Measurements from ENCODE around the gene DRAP1. TPM values are rescaled to one million over a fixed set of nuclear protein-coding genes. Genes with fewer than 3 reads are reported as not detected.

DRAP1 gene
- total RNA-seq, 2 experiments from 2014 or later, result 111 to 158 TPM

DNA sequence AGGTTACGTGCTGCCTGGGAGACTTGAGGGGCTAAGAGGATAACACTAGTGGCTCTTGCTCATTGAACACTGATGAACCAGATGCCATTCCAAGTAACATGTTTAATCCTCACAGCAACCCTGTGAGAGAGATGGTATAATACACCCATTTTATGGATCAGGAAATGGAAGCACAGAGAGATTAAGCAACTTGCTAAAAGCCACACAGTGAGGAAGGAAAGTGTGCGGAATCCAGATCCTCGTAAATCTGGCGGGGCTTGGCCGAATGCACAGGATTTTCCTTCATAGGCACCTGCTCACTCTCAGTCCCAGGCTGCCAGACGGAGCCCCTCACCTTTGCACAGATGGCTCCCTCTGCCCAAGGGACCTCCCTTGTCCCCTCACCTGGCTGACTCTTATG, 11.3 kb upstream of the DRAP1 start:
- Mint-ChIP-seq H3K36me3 (ENCODE audit: low read depth) (no peaks in the 10 kb centered on the region), H3K4me1 (peaks cover 3% of the 10 kb centered on the region), H3K27ac (no peak overlapping the region), H3K4me3 (no peak overlapping the region), H3K27me3 (peaks cover 2% of the 10 kb centered on the region), H3K9me3 (ENCODE audit: low read depth) (no peaks in the 10 kb centered on the region)
- ChIA-PET CTCF (interaction anchor here (1.2 to 2.1 kb wide), 4 partner anchors 10 to 114 kb away, joined by 4 to 7 read pairs (median 6); partner anchors contain the start of gene CCDC85B), POLR2A (no interaction called here)
- DNase-seq, result no peak
- ATAC-seq, result no peak
- intact Hi-C loops (cut with DNase I, micrococcal nuclease), result no loop called here

- DNase-seq (no peak), ATAC-seq (no peak)
- H3K4me3 Mint-ChIP-seq, result no peak overlapping the region
- H3K36me3 Mint-ChIP-seq (ENCODE audit: low read depth), result no peaks in the 10 kb centered on the region
- no peak overlapping the region for H3K27ac Mint-ChIP-seq
- H3K4me1 Mint-ChIP-seq, result peaks cover 18% of the 10 kb centered on the region
- H3K9me3 Mint-ChIP-seq (ENCODE audit: low read depth), result no peaks in the 10 kb centered on the region
- CTCF ChIA-PET, result interaction anchor here (0.6 to 1.3 kb wide), 4 partner anchors 10 to 142 kb away, joined by 3 to 10 read pairs (median 4); partner anchors contain the start of gene FOSL1
- POLR2A ChIA-PET, result interaction anchor here (0.6 kb wide), 1 partner anchor 66 kb away, joined by 3 read pairs; no protein-coding TSS in a partner anchor
- intact Hi-C loops (cut with DNase I, micrococcal nuclease), result no loop called here
- peaks cover 2% of the 10 kb centered on the region for H3K27me3 Mint-ChIP-seq
These were observed 7.3 kb upstream of the DRAP1 start for GRCh38 chr11:65911682-65912568.

- no peak for ATAC-seq
- ChIA-PET POLR2A (interaction anchor here (0.6 kb wide), 1 partner anchor 18 kb away, joined by 5 read pairs; no protein-coding TSS in a partner anchor), CTCF (interaction anchor here (0.6 to 1.2 kb wide), 4 partner anchors 11 to 318 kb away, joined by 3 to 4 read pairs (median 3); no protein-coding TSS in a partner anchor)
- H3K9me3 Mint-ChIP-seq (ENCODE audit: low read depth), result no peaks in the 10 kb centered on the region
- intact Hi-C loops (cut with DNase I, micrococcal nuclease), result no loop called here
- no peak for DNase-seq
- peaks cover 23% of the 10 kb centered on the region for H3K4me1 Mint-ChIP-seq
- H3K27ac Mint-ChIP-seq, result no peak overlapping the region
- H3K36me3 Mint-ChIP-seq (ENCODE audit: low read depth), result no peaks in the 10 kb centered on the region
- H3K4me3 Mint-ChIP-seq, result no peak overlapping the region
- peaks cover 2% of the 10 kb centered on the region for H3K27me3 Mint-ChIP-seq
These were observed 6.4 kb upstream of the DRAP1 start for GRCh38 chr11:65912845-65913244.

- Mint-ChIP-seq H3K27ac (peak overlapping the region; percentile 3), H3K4me1 (peaks cover 22% of the 10 kb centered on the region), H3K27me3 (peaks cover 2% of the 10 kb centered on the region), H3K9me3 (ENCODE audit: low read depth) (no peaks in the 10 kb centered on the region), H3K36me3 (ENCODE audit: low read depth) (peaks cover 2% of the 10 kb centered on the region), H3K4me3 (no peak overlapping the region)
- DNase-seq, result no peak
- POLR2A ChIA-PET, result interaction anchor here (1.0 kb wide), 1 partner anchor 21 kb away, joined by 6 read pairs; no protein-coding TSS in a partner anchor
- CTCF ChIA-PET, result interaction anchor here (0.6 to 1.3 kb wide), 5 partner anchors 17 to 474 kb away, joined by 3 to 5 read pairs (median 3); partner anchors contain the start of gene CCDC85B
- intact Hi-C loops (cut with DNase I, micrococcal nuclease), result no loop called here
- ATAC-seq, result no peak
These were observed 4.0 kb upstream of the DRAP1 start for GRCh38 chr11:65915101-65915820.

- CTCF ChIA-PET, result interaction anchor here (0.7 to 1.3 kb wide), 3 partner anchors 26 to 473 kb away, joined by 3 to 5 read pairs (median 3); partner anchors contain the start of gene CCDC85B
These were observed 3.4 kb upstream of the DRAP1 start for GRCh38 chr11:65915821-65916251.

DNA sequence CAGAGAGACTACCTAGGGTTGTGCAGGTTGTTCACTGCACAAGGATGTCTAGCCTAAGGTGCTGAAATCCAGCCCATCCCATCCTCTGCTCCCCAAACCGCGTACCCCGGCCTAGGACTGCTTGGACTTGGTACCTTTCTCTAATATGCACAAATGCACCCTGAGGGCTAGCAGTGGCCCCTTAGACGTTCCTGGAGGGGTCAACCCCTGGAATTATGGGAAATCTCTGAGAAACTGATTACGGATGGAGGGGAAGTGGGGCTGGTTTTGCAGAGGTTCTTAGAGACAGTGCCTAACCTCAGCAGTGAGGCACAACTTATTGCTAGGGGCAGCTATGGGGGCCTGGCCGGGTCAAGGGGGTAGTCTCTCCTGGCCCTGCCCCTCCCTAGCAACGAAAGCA, 2.8 kb upstream of the DRAP1 start:
- CTCF ChIA-PET, result interaction anchor here (0.7 to 1.3 kb wide), 3 partner anchors 26 to 473 kb away, joined by 3 to 5 read pairs (median 3); partner anchors contain the start of gene CCDC85B

More at GRCh38 chr11:65915821-65916251, 3.4 kb upstream of the DRAP1 start:
- DNase-seq (peak; percentile 38), ATAC-seq (no peak)
- Mint-ChIP-seq H3K27ac (no peak overlapping the region), H3K9me3 (ENCODE audit: low read depth) (no peaks in the 10 kb centered on the region), H3K4me1 (peaks cover 26% of the 10 kb centered on the region), H3K27me3 (peaks cover 2% of the 10 kb centered on the region), H3K4me3 (no peak overlapping the region), H3K36me3 (ENCODE audit: low read depth) (peaks cover 2% of the 10 kb centered on the region)
- POLR2A ChIA-PET, result interaction anchor here (1.0 kb wide), 1 partner anchor 22 kb away, joined by 6 read pairs; no protein-coding TSS in a partner anchor
- intact Hi-C loops (cut with DNase I, micrococcal nuclease), result no loop called here

GRCh38 chr11:65917077-65917433, 2.2 kb upstream of the DRAP1 start:
- Mint-ChIP-seq H3K9me3 (ENCODE audit: low read depth) (no peaks in the 10 kb centered on the region), H3K36me3 (ENCODE audit: low read depth) (peaks cover 6% of the 10 kb centered on the region), H3K27ac (peak overlapping the region; percentile 58), H3K4me3 (peak overlapping the region; percentile 91), H3K4me1 (peaks cover 31% of the 10 kb centered on the region), H3K27me3 (no peaks in the 10 kb centered on the region)
- ChIA-PET CTCF (interaction anchor here (0.7 to 1.8 kb wide), 4 partner anchors 8 to 57 kb away, joined by 4 to 10 read pairs (median 6); partner anchors contain the start of genes CCDC85B, FIBP and MUS81), POLR2A (no interaction called here)
- DNase-seq (no peak), ATAC-seq (no peak)
- intact Hi-C loops (cut with DNase I, micrococcal nuclease), result no loop called here

More for the DNA sequence above, 2.8 kb upstream of the DRAP1 start:
- peaks cover 2% of the 10 kb centered on the region for H3K27me3 Mint-ChIP-seq
- H3K4me1 Mint-ChIP-seq, result peaks cover 27% of the 10 kb centered on the region
- peak overlapping the region; percentile 91 for H3K4me3 Mint-ChIP-seq
- peak overlapping the region; percentile 58 for H3K27ac Mint-ChIP-seq
- no peaks in the 10 kb centered on the region for H3K9me3 Mint-ChIP-seq (ENCODE audit: low read depth)
- POLR2A ChIA-PET, result interaction anchor here (1.0 kb wide), 1 partner anchor 23 kb away, joined by 6 read pairs; no protein-coding TSS in a partner anchor
- ATAC-seq (no peak), DNase-seq (no peak)
- intact Hi-C loops (cut with DNase I, micrococcal nuclease), result no loop called here
- H3K36me3 Mint-ChIP-seq (ENCODE audit: low read depth), result peaks cover 2% of the 10 kb centered on the region

DNA sequence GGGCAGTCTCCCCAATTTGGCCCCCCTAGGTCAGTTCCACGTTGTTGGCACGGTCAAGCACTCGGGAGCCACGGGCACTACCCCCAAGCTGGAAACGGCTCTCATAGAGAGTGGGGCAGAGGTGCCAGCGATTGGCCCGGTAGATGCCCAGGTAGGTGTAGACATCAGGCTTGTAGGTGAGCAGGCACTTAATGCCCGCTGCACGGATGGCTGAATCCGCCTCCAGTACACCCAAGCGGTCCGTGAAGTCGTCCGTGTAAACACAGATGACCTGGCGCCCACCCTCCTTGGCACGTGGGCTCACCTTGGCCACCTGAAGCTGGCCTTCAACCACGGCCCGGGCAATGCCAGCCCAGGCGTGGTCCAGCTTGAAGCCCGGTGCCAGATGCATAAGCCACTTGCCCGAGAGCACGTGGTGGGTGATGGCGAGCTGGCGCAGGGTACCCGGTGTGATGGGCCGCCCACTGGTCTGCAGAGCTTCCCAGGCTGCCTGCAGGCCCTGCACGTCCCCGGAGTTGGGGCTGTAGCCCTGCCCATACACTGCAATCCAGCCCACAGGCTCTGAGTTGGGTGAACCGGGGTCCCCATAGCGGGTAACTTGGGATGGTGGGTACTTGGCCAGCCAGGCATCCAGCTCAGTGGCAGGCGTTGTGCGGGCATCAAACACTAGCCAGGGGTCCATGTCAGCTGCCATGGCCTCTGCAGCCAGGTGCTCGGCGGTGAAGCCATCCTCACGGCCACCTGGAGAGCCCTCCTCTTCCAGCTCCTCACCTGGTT, 1.6 kb upstream of the DRAP1 start:
- Mint-ChIP-seq H3K27ac (peak overlapping the region; percentile 86), H3K36me3 (ENCODE audit: low read depth) (peaks cover 11% of the 10 kb centered on the region), H3K4me1 (peaks cover 35% of the 10 kb centered on the region), H3K9me3 (ENCODE audit: low read depth) (no peaks in the 10 kb centered on the region), H3K27me3 (no peaks in the 10 kb centered on the region), H3K4me3 (peak overlapping the region; percentile 91)
- POLR2A ChIA-PET, result interaction anchor here (0.6 to 1.0 kb wide), 3 partner anchors 18 to 85 kb away, joined by 3 to 5 read pairs (median 3); partner anchors contain the start of genes CCDC85B and FOSL1
- intact Hi-C loops (cut with DNase I, micrococcal nuclease), result loop anchor here (2.0 kb wide), 4 partner anchors 29 to 343 kb away; partner anchors contain the start of genes CFL1 (in 1 of the 2), FIBP (in 1 of the 2) and SART1 (in 1 of the 2)
- ATAC-seq (no peak), DNase-seq (no peak)
- CTCF ChIA-PET, result interaction anchor here (0.6 to 1.8 kb wide), 7 partner anchors 9 to 200 kb away, joined by 3 to 10 read pairs (median 5); partner anchors contain the start of genes CCDC85B, FIBP, FOSL1 and MUS81

- CTCF ChIA-PET, result interaction anchor here (0.6 to 1.8 kb wide), 6 partner anchors 10 to 199 kb away, joined by 3 to 10 read pairs (median 5); partner anchors contain the start of genes CCDC85B, FIBP, FOSL1 and MUS81
- ATAC-seq (peak; percentile 68), DNase-seq (no peak)
- Mint-ChIP-seq H3K4me3 (peak within 1 kb of the TSS; percentile 91), H3K27me3 (no peaks in the 10 kb centered on the region), H3K36me3 (ENCODE audit: low read depth) (peaks cover 14% of the 10 kb centered on the region), H3K27ac (peak within 1 kb of the TSS; percentile 88), H3K9me3 (ENCODE audit: low read depth) (no peaks in the 10 kb centered on the region), H3K4me1 (peaks cover 35% of the 10 kb centered on the region)
- intact Hi-C loops (cut with DNase I, micrococcal nuclease), result loop anchor here (1.0 to 2.0 kb wide), 22 partner anchors 10 to 394 kb away; partner anchors contain the start of genes CFL1 (in 2 of the 2), FIBP (in 2 of the 2), FOSL1 (in 2 of the 2) and SART1 (in 2 of the 2)
- POLR2A ChIA-PET, result interaction anchor here (0.9 to 1.0 kb wide), 2 partner anchors 18 to 28 kb away, joined by 3 to 5 read pairs; partner anchors contain the start of genes CCDC85B and FOSL1
These were observed 750 bp upstream of the DRAP1 start, which contains the start of gene C11orf68 for GRCh38 chr11:65918211-65919140. Gene C11orf68 (minus strand): TSS chr11:65919062. CDS start chr11:65919031, 31 bp downstream.

Data from activated CD4-positive, alpha-beta T cell treated with anti-CD3 and anti-CD28 coated beads for 36 hours (primary cell).